SK-N-SH (cell line): ENCODE data around the gene SPAM1. TPM values are rescaled to one million over a fixed set of nuclear protein-coding genes. Genes with fewer than 3 reads are reported as not detected.

Source experiments
- CTCF ChIA-PET: fragments of 300-600, 350-600 bp; formaldehyde crosslinking; extraction: SDS; loops from one replicate; lab custom pipeline; 2021; lab: Yijun Ruan, JAX
- POLR2A ChIA-PET: fragments of 350-600 bp; sonication (Branson Sonifier 250); formaldehyde crosslinking; extraction: SDS; loops from one replicate; lab custom pipeline; 2020; ENCODE audit warnings: antibody characterized with exemption, inconsistent platforms; lab: Yijun Ruan, JAX
- DNase-seq: peaks from one replicate; pipeline ENCODE4 v3.0.0; 2012
- H2AFZ ChIP-seq: fragments of 200-600 bp; sonication (generic); 2 replicates; pipeline ENCODE4 v1.8.1; 2016; ENCODE audit warnings: antibody characterized with exemption, mild to moderate bottlenecking, low read depth
- H3F3A ChIP-seq: fragments of 200-600 bp; sonication (generic); replicated peaks from 2 replicates; pipeline ENCODE3; 2016; ENCODE audit warnings: antibody characterized with exemption, mild to moderate bottlenecking; ENCODE audit not compliant: insufficient read depth
- H3K27ac ChIP-seq, 2 experiments: fragments of 200-500 bp in 1 of 2; fragments of 200-600 bp in 1 of 2; sonication (Bioruptor generic) in 1 of 2; sonication (generic), shearing (Covaris generic) in 1 of 2; 2 replicates each; pipeline versions ENCODE4 v1.5.1 to v1.6.1; 2014 to 2016; ENCODE audit warnings: low read depth in 2 of 2, inconsistent platforms in 1 of 2, low read length in 1 of 2, mild to moderate bottlenecking in 1 of 2, mixed read lengths in 1 of 2
- H3K27me3 ChIP-seq: fragments of 200-600 bp; sonication (generic), shearing (Covaris generic); 2 replicates; pipeline ENCODE4 v1.6.1; 2016; ENCODE audit warnings: mixed run types; ENCODE audit not compliant: insufficient read depth
- H3K36me3 ChIP-seq, 2 experiments: fragments of 200-500 bp in 1 of 2; fragments of 200-600 bp in 1 of 2; sonication (Bioruptor generic) in 1 of 2; sonication (generic) in 1 of 2; replicated peaks in 1 of 2; 2 replicates each; pipeline versions ENCODE3 to v1.5.1; 2014 to 2016; ENCODE audit warnings: low read length in 1 of 2, mild to moderate bottlenecking in 1 of 2; ENCODE audit not compliant: insufficient read depth in 2 of 2, control insufficient read depth in 1 of 2
- H3K4me1 ChIP-seq, 2 experiments: fragments of 200-500 bp in 1 of 2; fragments of 200-600 bp in 1 of 2; sonication (Bioruptor generic) in 1 of 2; sonication (generic), shearing (Covaris generic) in 1 of 2; 2 replicates each; pipeline versions ENCODE4 v1.5.1 to v1.6.1; 2014 to 2016; ENCODE audit warnings: low read depth in 1 of 2, low read length in 1 of 2, mixed run types in 1 of 2; ENCODE audit not compliant: insufficient read depth in 2 of 2, control insufficient read depth in 1 of 2
- H3K4me2 ChIP-seq: fragments of 200-600 bp; sonication (generic), shearing (Covaris generic); 2 replicates; pipeline ENCODE4 v1.6.1; 2017; ENCODE audit warnings: mixed run types
- H3K4me3 ChIP-seq, 2 experiments: fragments of 200-500 bp in 1 of 2; fragments of 200-600 bp in 1 of 2; sonication (Bioruptor generic) in 1 of 2; sonication (generic), shearing (Covaris generic) in 1 of 2; 2 replicates each; pipeline versions ENCODE4 v1.5.1 to v1.8.1; 2014 to 2016; ENCODE audit warnings: low read depth in 2 of 2, inconsistent platforms in 1 of 2, low read length in 1 of 2, mild to moderate bottlenecking in 1 of 2, mixed read lengths in 1 of 2, moderate library complexity in 1 of 2
- H3K79me2 ChIP-seq: fragments of 200-600 bp; sonication (generic); 2 replicates; pipeline ENCODE4 v1.8.1; 2017; ENCODE audit warnings: mild to moderate bottlenecking; ENCODE audit not compliant: insufficient read depth
- H3K9ac ChIP-seq: fragments of 200-600 bp; sonication (generic); 2 replicates; pipeline ENCODE4 v1.6.1; 2017; ENCODE audit warnings: mixed run types
- H3K9me2 ChIP-seq: fragments of 200-600 bp; sonication (generic); 2 replicates; pipeline ENCODE4 v1.6.1; 2017; ENCODE audit warnings: mixed run types
- H3K9me3 ChIP-seq: fragments of 200-600 bp; sonication (generic); 2 replicates; pipeline ENCODE4 v1.6.1; 2017; ENCODE audit warnings: mixed run types, mild to moderate bottlenecking, moderate library complexity
- H4K20me1 ChIP-seq: fragments of 200-600 bp; sonication (generic); 2 replicates; pipeline ENCODE4 v1.6.1; 2017; ENCODE audit warnings: mild to moderate bottlenecking, mixed run types; ENCODE audit not compliant: insufficient read depth
- FOSL2 ChIP-seq: IDR thresholded peaks from 2 replicates; pipeline ENCODE4 v1.4.0; 2012; ENCODE audit warnings: low read depth, mild to moderate bottlenecking, moderate library complexity, borderline replicate concordance
- JUND ChIP-seq: IDR thresholded peaks from 2 replicates; pipeline ENCODE4 v1.4.0; 2012
- MEF2A ChIP-seq: IDR thresholded peaks from 2 replicates; pipeline ENCODE4 v1.4.0; 2012; ENCODE audit warnings: low read depth, borderline replicate concordance
- NFIC ChIP-seq: IDR thresholded peaks from 2 replicates; pipeline ENCODE4 v1.4.0; 2012; ENCODE audit warnings: borderline replicate concordance
- NRF1 ChIP-seq: IDR thresholded peaks from 2 replicates; pipeline ENCODE4 v1.6.1; 2012; ENCODE audit warnings: low read depth, mild to moderate bottlenecking, low read length
- RCOR1 ChIP-seq: fragments of 150-350 bp; IDR thresholded peaks from 2 replicates; pipeline ENCODE4 v1.6.1; 2017; ENCODE audit warnings: antibody characterized with exemption, low read length
- RXRA ChIP-seq: IDR thresholded peaks from 2 replicates; pipeline ENCODE4 v1.4.0; 2012; ENCODE audit warnings: low read depth, mild to moderate bottlenecking, borderline replicate concordance
- SIN3A ChIP-seq: IDR thresholded peaks from 2 replicates; pipeline ENCODE4 v1.6.1; 2012; ENCODE audit warnings: low read depth, mild to moderate bottlenecking, low read length, moderate library complexity, borderline replicate concordance
- WGBS: methylation state at CpG from one replicate; pipeline ENCODE4 v1.1.6; 2017; ENCODE audit warnings: low lambda C conversion rate; 5-methylcytosine and 5-hydroxymethylcytosine counted together
- polyA plus RNA-seq, 3 experiments: library from polyadenylated mRNA; depleted of rRNA; stranded (reverse); fragments of >200 nt; gene quantifications; 2 replicates each; pipeline ENCODE4 v1.2.3, GENCODE V29; 2012
- TF ChIP-seq, protein P1 (sequence below): IDR thresholded peaks from 2 replicates; pipeline ENCODE4; 2012
- TF ChIP-seq, protein P2 (sequence below): fragments of 200-600 bp; sonication (generic); IDR thresholded peaks from 2 replicates; pipeline ENCODE4 v1.6.1; 2017; ENCODE audit warnings: antibody characterized with exemption, mild to moderate bottlenecking, moderate library complexity
- TF ChIP-seq, protein P3 (sequence below): IDR thresholded peaks from 2 replicates; pipeline ENCODE4 v1.4.0; 2012; ENCODE audit warnings: low read depth
- TF ChIP-seq, protein P4 (sequence below): IDR thresholded peaks from 2 replicates; pipeline ENCODE4 v1.4.0; 2012; ENCODE audit warnings: low read depth, borderline replicate concordance
- TF ChIP-seq, protein P5 (sequence below): fragments of 150-350 bp; IDR thresholded peaks from 2 replicates; pipeline ENCODE4 v1.6.1; 2017; ENCODE audit warnings: antibody characterized with exemption, low read length, low read depth, borderline replicate concordance

The SPAM1 gene
- polyA plus RNA-seq, 1 of the 3 experiments (the other 2 are of a cell fraction) = not detected

DNA sequence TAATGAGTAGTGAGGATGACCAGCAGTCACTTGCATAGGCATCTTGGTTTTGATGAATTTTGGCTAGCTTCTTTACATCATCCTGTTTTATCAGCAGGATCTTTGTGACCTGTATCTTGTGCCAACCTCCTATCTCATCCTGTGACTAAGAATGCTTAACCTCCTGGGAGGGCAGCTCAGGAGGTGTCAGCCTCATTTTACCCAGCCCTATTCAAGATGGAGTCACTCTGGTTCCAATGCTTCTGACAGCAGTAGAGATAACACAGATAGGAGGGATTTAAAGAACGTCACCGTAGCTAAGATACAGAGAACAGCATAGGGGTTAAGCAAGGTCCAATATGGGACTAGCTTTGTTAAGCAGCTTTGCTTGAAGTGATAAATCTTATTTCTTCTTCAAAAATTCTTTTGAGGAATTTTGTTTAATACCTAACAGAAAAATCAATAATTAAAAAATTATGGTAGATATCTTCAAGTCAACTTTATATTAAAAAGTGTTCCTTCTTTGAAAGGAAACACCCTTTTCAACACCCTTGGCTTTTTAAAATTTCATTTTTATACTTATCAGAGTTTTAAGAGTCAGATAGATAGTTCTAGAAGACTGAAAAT is 68.0 kb downstream of the SPAM1 start:
- no peak overlapping the region for H3K9ac ChIP-seq
- no peak overlapping the region for H2AFZ ChIP-seq
- ChIA-PET POLR2A (no interaction called here), CTCF (no interaction called here)
- no peak overlapping the region for H3K4me2 ChIP-seq
- TF ChIP-seq NFIC (no peak), RCOR1 (no peak), JUND (no peak), NRF1 (no peak), FOSL2 (no peak), MEF2A (no peak), SIN3A (no peak)
- TF ChIP-seq, protein P1, sequence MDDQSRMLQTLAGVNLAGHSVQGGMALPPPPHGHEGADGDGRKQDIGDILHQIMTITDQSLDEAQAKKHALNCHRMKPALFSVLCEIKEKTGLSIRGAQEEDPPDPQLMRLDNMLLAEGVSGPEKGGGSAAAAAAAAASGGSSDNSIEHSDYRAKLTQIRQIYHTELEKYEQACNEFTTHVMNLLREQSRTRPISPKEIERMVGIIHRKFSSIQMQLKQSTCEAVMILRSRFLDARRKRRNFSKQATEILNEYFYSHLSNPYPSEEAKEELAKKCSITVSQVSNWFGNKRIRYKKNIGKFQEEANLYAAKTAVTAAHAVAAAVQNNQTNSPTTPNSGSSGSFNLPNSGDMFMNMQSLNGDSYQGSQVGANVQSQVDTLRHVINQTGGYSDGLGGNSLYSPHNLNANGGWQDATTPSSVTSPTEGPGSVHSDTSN = no peak
- TF ChIP-seq, protein P2, sequence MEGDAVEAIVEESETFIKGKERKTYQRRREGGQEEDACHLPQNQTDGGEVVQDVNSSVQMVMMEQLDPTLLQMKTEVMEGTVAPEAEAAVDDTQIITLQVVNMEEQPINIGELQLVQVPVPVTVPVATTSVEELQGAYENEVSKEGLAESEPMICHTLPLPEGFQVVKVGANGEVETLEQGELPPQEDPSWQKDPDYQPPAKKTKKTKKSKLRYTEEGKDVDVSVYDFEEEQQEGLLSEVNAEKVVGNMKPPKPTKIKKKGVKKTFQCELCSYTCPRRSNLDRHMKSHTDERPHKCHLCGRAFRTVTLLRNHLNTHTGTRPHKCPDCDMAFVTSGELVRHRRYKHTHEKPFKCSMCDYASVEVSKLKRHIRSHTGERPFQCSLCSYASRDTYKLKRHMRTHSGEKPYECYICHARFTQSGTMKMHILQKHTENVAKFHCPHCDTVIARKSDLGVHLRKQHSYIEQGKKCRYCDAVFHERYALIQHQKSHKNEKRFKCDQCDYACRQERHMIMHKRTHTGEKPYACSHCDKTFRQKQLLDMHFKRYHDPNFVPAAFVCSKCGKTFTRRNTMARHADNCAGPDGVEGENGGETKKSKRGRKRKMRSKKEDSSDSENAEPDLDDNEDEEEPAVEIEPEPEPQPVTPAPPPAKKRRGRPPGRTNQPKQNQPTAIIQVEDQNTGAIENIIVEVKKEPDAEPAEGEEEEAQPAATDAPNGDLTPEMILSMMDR = no peak
- H3K36me3 ChIP-seq = no peaks in the 10 kb centered on the region
- no peaks in the 10 kb centered on the region for H3F3A ChIP-seq
- H3K4me3 ChIP-seq = no peak overlapping the region
- no peaks in the 10 kb centered on the region for H3K9me2 ChIP-seq
- no peak for DNase-seq
- H3K27ac ChIP-seq = no peak overlapping the region
- H3K79me2 ChIP-seq = no peaks in the 10 kb centered on the region
- no peaks in the 10 kb centered on the region for H4K20me1 ChIP-seq
- no peaks in the 10 kb centered on the region for H3K4me1 ChIP-seq
- 92% methylated on average over 2 of the region's 2 CpGs for WGBS
- H3K27me3 ChIP-seq = no peaks in the 10 kb centered on the region
- no peaks in the 10 kb centered on the region for H3K9me3 ChIP-seq

DNA sequence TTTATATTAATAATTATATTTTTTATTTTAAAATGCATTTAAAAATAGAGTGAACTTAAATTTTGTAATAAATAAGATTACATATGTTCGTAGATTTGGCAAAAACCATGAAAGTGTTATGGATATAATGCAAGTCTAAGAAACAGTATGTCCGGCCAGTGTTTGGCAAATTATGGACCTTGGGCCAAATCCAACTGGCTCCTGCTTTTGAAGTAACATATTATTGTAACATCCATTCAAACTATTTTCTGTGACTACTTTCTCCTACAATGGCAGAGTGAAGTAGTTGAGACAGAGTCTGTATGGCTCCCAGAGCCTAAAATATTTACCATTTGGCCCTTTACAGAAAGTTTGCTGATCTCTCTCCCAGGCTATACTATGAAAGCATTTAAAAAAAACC is 69.0 kb downstream of the SPAM1 start:
- ChIA-PET POLR2A (no interaction called here), CTCF (interaction anchor here (0.6 kb wide), 1 partner anchor 650 kb away, joined by 3 read pairs; no protein-coding TSS in a partner anchor)
- Histone ChIP-seq H3K4me2 (no peak overlapping the region), H3K4me3 (no peak overlapping the region), H4K20me1 (no peaks in the 10 kb centered on the region), H2AFZ (no peak overlapping the region), H3K27me3 (no peaks in the 10 kb centered on the region), H3K79me2 (no peaks in the 10 kb centered on the region), H3K4me1 (no peaks in the 10 kb centered on the region), H3K9me3 (no peaks in the 10 kb centered on the region), H3K27ac (no peak overlapping the region), H3K9ac (no peak overlapping the region), H3F3A (no peaks in the 10 kb centered on the region), H3K9me2 (no peaks in the 10 kb centered on the region), H3K36me3 (no peaks in the 10 kb centered on the region)
- TF ChIP-seq, protein P3, sequence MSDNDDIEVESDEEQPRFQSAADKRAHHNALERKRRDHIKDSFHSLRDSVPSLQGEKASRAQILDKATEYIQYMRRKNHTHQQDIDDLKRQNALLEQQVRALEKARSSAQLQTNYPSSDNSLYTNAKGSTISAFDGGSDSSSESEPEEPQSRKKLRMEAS = no peak
- TF ChIP-seq, protein P4, sequence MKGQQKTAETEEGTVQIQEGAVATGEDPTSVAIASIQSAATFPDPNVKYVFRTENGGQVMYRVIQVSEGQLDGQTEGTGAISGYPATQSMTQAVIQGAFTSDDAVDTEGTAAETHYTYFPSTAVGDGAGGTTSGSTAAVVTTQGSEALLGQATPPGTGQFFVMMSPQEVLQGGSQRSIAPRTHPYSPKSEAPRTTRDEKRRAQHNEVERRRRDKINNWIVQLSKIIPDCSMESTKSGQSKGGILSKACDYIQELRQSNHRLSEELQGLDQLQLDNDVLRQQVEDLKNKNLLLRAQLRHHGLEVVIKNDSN = no peak
- no peak for TF ChIP-seq FOSL2
- no peak for TF ChIP-seq RXRA
- TF ChIP-seq, protein P5, sequence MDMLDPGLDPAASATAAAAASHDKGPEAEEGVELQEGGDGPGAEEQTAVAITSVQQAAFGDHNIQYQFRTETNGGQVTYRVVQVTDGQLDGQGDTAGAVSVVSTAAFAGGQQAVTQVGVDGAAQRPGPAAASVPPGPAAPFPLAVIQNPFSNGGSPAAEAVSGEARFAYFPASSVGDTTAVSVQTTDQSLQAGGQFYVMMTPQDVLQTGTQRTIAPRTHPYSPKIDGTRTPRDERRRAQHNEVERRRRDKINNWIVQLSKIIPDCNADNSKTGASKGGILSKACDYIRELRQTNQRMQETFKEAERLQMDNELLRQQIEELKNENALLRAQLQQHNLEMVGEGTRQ = no peak
- no peak for TF ChIP-seq RCOR1
- TF ChIP-seq MEF2A = no peak
- 33% methylated on average over 2 of the region's 2 CpGs for WGBS
- DNase-seq = no peak
